Left lung (tissue), 10 donors: Measurements from ENCODE around the gene P2RY10. TPM values are rescaled to one million over a fixed set of nuclear protein-coding genes. Genes with fewer than 3 reads are reported as not detected.

Source experiments
- ATAC-seq: fragments of 200-7000 bp; cut with Tn5 transposase; one replicate; pipeline ENCODE4 v1.9.1; 2020; ENCODE audit warnings: moderate library complexity
- DNase-seq, 4 donors: peaks; one replicate each; pipeline ENCODE4 v3.0.0-alpha.2; 2013 to 2020
- H3K27ac ChIP-seq, 2 donors: fragments of 200-600 bp; sonication (generic) in 1 of 2; one replicate each; pipeline versions ENCODE4 v1.5.0 to v1.8.0; 2020 to 2021
- H3K27me3 ChIP-seq, 2 donors: fragments of 200-600 bp; sonication (generic) in 1 of 2; one replicate each; pipeline versions ENCODE4 v1.5.0 to v1.8.0; 2020 to 2021
- H3K36me3 ChIP-seq, 2 donors: fragments of 200-600 bp; sonication (generic) in 1 of 2; one replicate each; pipeline versions ENCODE4 v1.5.0 to v1.8.0; 2020 to 2021
- H3K4me1 ChIP-seq, 2 donors: fragments of 200-600 bp; one replicate each; pipeline ENCODE4 v1.8.0; 2021
- H3K4me3 ChIP-seq, 2 donors: fragments of 200-600 bp; sonication (generic) in 1 of 2; one replicate each; pipeline versions ENCODE4 v1.5.0 to v1.8.0; 2020 to 2021; ENCODE audit warnings: mild to moderate bottlenecking in 1 of 2
- H3K9me3 ChIP-seq, 2 donors: fragments of 200-600 bp; sonication (generic) in 1 of 2; one replicate each; pipeline versions ENCODE4 v1.5.0 to v1.8.0; 2020 to 2021
- CTCF ChIP-seq, 2 donors: fragments of 200-600 bp; sonication (generic) in 1 of 2; IDR thresholded peaks; one replicate each; pipeline versions ENCODE4 v1.5.0 to v1.8.0; 2021; ENCODE audit warnings: antibody characterized with exemption in 2 of 2
- intact Hi-C, 2 donors: fragments of 100-400 bp; cut with DNase I; formaldehyde crosslinking; loops; one replicate each; pipeline versions ENCODE4 v1.11.2 to v1.14.2; 2022
- polyA plus RNA-seq, 6 donors: library from polyadenylated mRNA; unstranded; fragments of 120-200 nt; gene quantifications; one replicate each; pipeline ENCODE4 v1.2.1, GENCODE V29; 2013; ENCODE audit not compliant: insufficient read length in 6 of 6
- total RNA-seq, 2 donors: library from RNA; stranded (reverse); fragmentation: NEBNext Ultra II Directional; extraction: Animal tissue kit (Norgen Biotek cat#: 25700); gene quantifications; one replicate each; pipeline ENCODE4 v1.2.1, GENCODE V29; 2021
- donor health status: DM: no; HTN: yes; CAD: no.
- donor health status: DM: no; HTN: no; CAD: no.

The P2RY10 gene
- total and polyA plus RNA-seq, 8 donors = 0.23 to 1.4 (median 0.36) TPM

- Histone ChIP-seq H3K36me3 (no peaks in the 10 kb centered on the region), H3K9me3 (no peaks in the 10 kb centered on the region), H3K4me1 (no peaks in the 10 kb centered on the region), H3K4me3 (no peak overlapping the region), H3K27me3 (no peaks in the 10 kb centered on the region), H3K27ac (no peak overlapping the region)
- no peak for TF ChIP-seq CTCF (IDR thresholded peaks at IDR 0.05)
- ATAC-seq (no peak), DNase-seq (no peak)
- intact Hi-C loops = no loop called here
These were observed 13.4 kb downstream of the P2RY10 start for GRCh38 chrX:78958419-78959116.

- H3K9me3 ChIP-seq = no peaks in the 10 kb centered on the region
- intact Hi-C loops = no loop called here
- H3K27me3 ChIP-seq = no peaks in the 10 kb centered on the region
- H3K27ac ChIP-seq = no peak overlapping the region
- DNase-seq = no peak
- no peaks in the 10 kb centered on the region for H3K36me3 ChIP-seq
- no peak for TF ChIP-seq CTCF (IDR thresholded peaks at IDR 0.05)
- no peak overlapping the region for H3K4me3 ChIP-seq
- no peaks in the 10 kb centered on the region for H3K4me1 ChIP-seq
- ATAC-seq = no peak
These were observed 15.7 kb downstream of the P2RY10 start for GRCh38 chrX:78960888-78961287.

- intact Hi-C loops = no loop called here
- Histone ChIP-seq H3K27ac (no peak overlapping the region), H3K4me3 (no peak overlapping the region), H3K36me3 (no peaks in the 10 kb centered on the region), H3K9me3 (peaks cover 0 to 7% of the 10 kb centered on the region in 2 donors), H3K27me3 (no peaks in the 10 kb centered on the region), H3K4me1 (no peaks in the 10 kb centered on the region)
- DNase-seq (no peak), ATAC-seq (no peak)
- TF ChIP-seq CTCF (IDR thresholded peaks at IDR 0.05) = no peak
These were observed 19.4 kb downstream of the P2RY10 start for GRCh38 chrX:78964598-78964997.

GRCh38 chrX:78979789-78980464 lies 34.7 kb downstream of the P2RY10 start:
- no peak overlapping the region for H3K4me3 ChIP-seq
- H3K27me3 ChIP-seq = no peaks in the 10 kb centered on the region
- DNase-seq (no peak), ATAC-seq (no peak)
- H3K36me3 ChIP-seq = no peaks in the 10 kb centered on the region
- H3K27ac ChIP-seq = no peak overlapping the region
- intact Hi-C loops = no loop called here
- TF ChIP-seq CTCF (IDR thresholded peaks at IDR 0.05) = no peak
- H3K9me3 ChIP-seq = no peaks in the 10 kb centered on the region
- no peaks in the 10 kb centered on the region for H3K4me1 ChIP-seq

GRCh38 chrX:78989349-78989748 lies 44.2 kb downstream of the P2RY10 start:
- intact Hi-C loops = no loop called here
- ATAC-seq (no peak), DNase-seq (no peak)
- H3K36me3 ChIP-seq = no peaks in the 10 kb centered on the region
- peaks cover 2 to 4% of the 10 kb centered on the region in 2 donors for H3K9me3 ChIP-seq
- no peaks in the 10 kb centered on the region for H3K27me3 ChIP-seq
- no peaks in the 10 kb centered on the region for H3K4me1 ChIP-seq
- no peak overlapping the region for H3K4me3 ChIP-seq
- H3K27ac ChIP-seq = no peak overlapping the region
- no peak for TF ChIP-seq CTCF (IDR thresholded peaks at IDR 0.05)
